B cell (primary cell): Measurements from ENCODE around the gene FAM53B. TPM values are rescaled to one million over a fixed set of nuclear protein-coding genes. Genes with fewer than 3 reads are reported as not detected.

Experiments used
- ATAC-seq: fragments of 200-7000 bp; cut with Tn5 transposase; one replicate; pipeline ENCODE4 v1.10.0; 2021; ENCODE audit warnings: low read depth, mild to moderate bottlenecking, moderate number of reproducible peaks, moderate library complexity
- CTCF ChIA-PET: fragments of 350-600 bp; sonication (Branson Sonifier 250); formaldehyde crosslinking; loops from one replicate; lab custom pipeline; 2021; ENCODE audit warnings: antibody characterized with exemption, inconsistent platforms; lab: Charles Lee
- POLR2A ChIA-PET: fragments of 350-600 bp; sonication (Branson Sonifier 250); formaldehyde crosslinking; loops from one replicate; lab custom pipeline; 2021; ENCODE audit warnings: antibody characterized with exemption; lab: Charles Lee
- DNase-seq: peaks from one replicate; pipeline ENCODE4 v3.0.0; 2013
- H2AFZ ChIP-seq: 2 replicates; pipeline ENCODE4 v1.6.1; 2012; ENCODE audit warnings: mild to moderate bottlenecking, low read depth, low read length; ENCODE audit not compliant: insufficient read depth, poor library complexity, severe bottlenecking
- H3K27ac ChIP-seq, 2 donors: 1 replicate in 1 of 2; 2 replicates in 1 of 2; pipeline ENCODE4 v1.5.1; 2012 to 2013; ENCODE audit warnings: low read length in 2 of 2, mild to moderate bottlenecking in 2 of 2, moderate library complexity in 1 of 2
- H3K27me3 ChIP-seq, 4 experiments: fragments of 200-600 bp in 1 of 4; sonication (generic) in 1 of 4; replicated peaks in 1 of 4; 1 replicate in 2 of 4; 2 replicates in 2 of 4; pipeline versions ENCODE4 v1.6.1 to v1.7.0; 2013 to 2016; ENCODE audit warnings: low read length in 3 of 4, mild to moderate bottlenecking in 2 of 4, mixed read lengths in 1 of 4, moderate library complexity in 1 of 4; ENCODE audit not compliant: insufficient read depth in 4 of 4, control insufficient read depth in 3 of 4; ENCODE audit errors: control extremely low read depth in 1 of 4
- H3K36me3 ChIP-seq, 2 experiments: replicated peaks in 1 of 2; 1 replicate in 1 of 2; 2 replicates in 1 of 2; pipeline versions ENCODE4 v1.6.1 to v1.7.1; 2013; ENCODE audit warnings: low read length in 1 of 2; ENCODE audit not compliant: insufficient read depth in 2 of 2, control insufficient read depth in 1 of 2; ENCODE audit errors: control extremely low read depth in 1 of 2, extremely low read depth in 1 of 2
- H3K4me1 ChIP-seq, 2 donors: fragments of 200-600 bp in 1 of 2; sonication (generic) in 1 of 2; 1 replicate in 1 of 2; 2 replicates in 1 of 2; pipeline versions ENCODE4 v1.5.1 to v1.6.1; 2013 to 2017; ENCODE audit warnings: low read length in 2 of 2; ENCODE audit not compliant: control insufficient read depth in 2 of 2, insufficient read depth in 2 of 2
- H3K4me2 ChIP-seq: replicated peaks from 2 replicates; pipeline ENCODE3; 2012; ENCODE audit warnings: mild to moderate bottlenecking, low read depth, low read length; ENCODE audit not compliant: poor library complexity, severe bottlenecking
- H3K4me3 ChIP-seq, 5 experiments: fragments of 200-600 bp in 1 of 5; sonication (generic) in 1 of 5; 1 replicate in 3 of 5; 2 replicates in 2 of 5; pipeline versions ENCODE4 v1.5.1 to v1.7.0; 2011 to 2016; ENCODE audit warnings: low read length in 4 of 5, mild to moderate bottlenecking in 4 of 5, low read depth in 2 of 5, control low read depth in 1 of 5, moderate library complexity in 1 of 5; ENCODE audit not compliant: insufficient read depth in 1 of 5; ENCODE audit errors: control extremely low read depth in 1 of 5, extremely low read depth in 1 of 5
- H3K79me2 ChIP-seq: fragments of 200-600 bp; sonication (generic); one replicate; pipeline ENCODE4 v1.6.0; 2016; ENCODE audit warnings: low read length; ENCODE audit not compliant: control insufficient read depth, insufficient read depth
- H3K9ac ChIP-seq: fragments of 200-600 bp; sonication (generic); 2 replicates; pipeline ENCODE4 v1.6.1; 2017; ENCODE audit warnings: mild to moderate bottlenecking, low read length, moderate library complexity
- H3K9me3 ChIP-seq, 3 donors: one replicate each; pipeline versions ENCODE4 v1.6.1 to v1.7.1; 2013; ENCODE audit warnings: low read length in 2 of 3; ENCODE audit not compliant: control insufficient read depth in 2 of 3, insufficient read depth in 1 of 3; ENCODE audit errors: control extremely low read depth in 1 of 3
- H4K20me1 ChIP-seq: 2 replicates; pipeline ENCODE4 v1.6.0; 2012; ENCODE audit warnings: mild to moderate bottlenecking, low read length; ENCODE audit not compliant: insufficient read depth, control insufficient read depth, poor library complexity, severe bottlenecking
- H3K27ac Mint-ChIP-seq: one replicate; pipeline ENCODE4 v1.8.0; 2021; ENCODE audit warnings: mixed read lengths
- H3K27me3 Mint-ChIP-seq: one replicate; pipeline ENCODE4 v1.8.0; 2021; ENCODE audit warnings: mixed read lengths
- H3K4me1 Mint-ChIP-seq: one replicate; pipeline ENCODE4 v1.8.0; 2021; ENCODE audit warnings: mixed read lengths
- H3K4me3 Mint-ChIP-seq: one replicate; pipeline ENCODE4 v1.8.0; 2021; ENCODE audit warnings: mixed read lengths
- H3K9me3 Mint-ChIP-seq: one replicate; pipeline ENCODE4 v1.8.0; 2022; ENCODE audit warnings: mixed read lengths; ENCODE audit not compliant: insufficient read depth
- CTCF ChIP-seq: fragments of 200-600 bp; IDR thresholded peaks from one replicate; pipeline ENCODE4 v1.8.0; 2022; ENCODE audit warnings: antibody characterized with exemption, mild to moderate bottlenecking
- EZH2 ChIP-seq: IDR thresholded peaks from 2 replicates; pipeline ENCODE4 v1.6.1; 2012; ENCODE audit warnings: borderline replicate concordance, low read depth, mild to moderate bottlenecking, moderate library complexity, low read length; ENCODE audit not compliant: insufficient read depth, poor library complexity, severe bottlenecking
- WGBS: methylation state at CpG from one replicate; pipeline ENCODE4 v1.1.5; 2013; ENCODE audit warnings: missing lambda C conversion rate; ENCODE audit not compliant: insufficient coverage; 5-methylcytosine and 5-hydroxymethylcytosine counted together
- intact Hi-C: fragments of 100-400 bp; cut with micrococcal nuclease; formaldehyde crosslinking; loops from one replicate; pipeline ENCODE4 v1.10.0; 2022
- polyA plus RNA-seq: library from polyadenylated mRNA; depleted of rRNA; stranded (reverse); fragments of >200 nt; gene quantifications from 2 replicates; pipeline ENCODE4 v1.2.3, GENCODE V29; 2012
- total RNA-seq, 2 donors: library from RNA; stranded (reverse); fragments of 120-200 nt in 1 of 2; gene quantifications; 1 replicate in 1 of 2; 2 replicates in 1 of 2; pipeline versions ENCODE4 v1.2.3 to v1.2.4, GENCODE V29; 2013 to 2022

Gene FAM53B
- total and polyA plus RNA-seq, 2 donors (not counting 1 experiment from before 2014, with no cell fraction given): 51.2 to 186 TPM

- Histone ChIP-seq H3K27me3 (no peaks in the 10 kb centered on the region), H3K4me1 (peaks cover 99 to 100% of the 10 kb centered on the region in 2 donors), H3K9ac (no peak overlapping the region), H3K79me2 (peaks cover 100% of the 10 kb centered on the region), H4K20me1 (peaks cover 34% of the 10 kb centered on the region), H2AFZ (no peak overlapping the region), H3K36me3 (peaks cover 0 to 55% of the 10 kb centered on the region in 2 experiments), H3K9me3 (peaks cover 0 to 4% (median 0%) of the 10 kb centered on the region in 3 donors), H3K4me3 (no peak overlapping the region), H3K27ac (peak overlapping the region; percentile 86 to 92), H3K4me2 (peak overlapping the region; percentile 69)
- Mint-ChIP-seq H3K4me1 (peaks cover 99% of the 10 kb centered on the region), H3K4me3 (no peak overlapping the region), H3K27me3 (no peaks in the 10 kb centered on the region), H3K27ac (peak overlapping the region; percentile 97), H3K9me3 (no peaks in the 10 kb centered on the region)
- ATAC-seq: no peak
- ChIA-PET POLR2A (interaction anchor here (2.6 kb wide), 1 partner anchor 98 kb away, joined by 7 read pairs; no protein-coding TSS in a partner anchor), CTCF (interaction anchor here (0.8 to 8.5 kb wide), 13 partner anchors 16 to 111 kb away, joined by 3 to 59 read pairs (median 4); no protein-coding TSS in a partner anchor)
- no peak for DNase-seq
- TF ChIP-seq EZH2 (no peak), CTCF (no peak)
- 97% methylated on average over 25 of the region's 30 CpGs for WGBS
- intact Hi-C loops: no loop called here
Measured at GRCh38 chr10:124643330-124644009, 100.7 kb downstream of the FAM53B start.

GRCh38 chr10:124642088-124642710, 102.0 kb downstream of the FAM53B start:
- H3K9ac ChIP-seq: peak overlapping the region; percentile 45
- CTCF ChIA-PET: interaction anchor here (0.8 to 8.5 kb wide), 7 partner anchors 22 to 110 kb away, joined by 3 to 59 read pairs (median 3); no protein-coding TSS in a partner anchor
- peaks cover 99 to 100% of the 10 kb centered on the region in 2 donors for H3K4me1 ChIP-seq
- H3K27ac ChIP-seq: peak overlapping the region; percentile 86 to 92
- ATAC-seq (no peak), DNase-seq (no peak)
- peaks cover 0 to 4% (median 0%) of the 10 kb centered on the region in 3 donors for H3K9me3 ChIP-seq
- POLR2A ChIA-PET: interaction anchor here (1.4 to 3.2 kb wide), 3 partner anchors 22 to 103 kb away, joined by 4 to 15 read pairs (median 7); no protein-coding TSS in a partner anchor
- peaks cover 100% of the 10 kb centered on the region for H3K79me2 ChIP-seq
- H2AFZ ChIP-seq: no peak overlapping the region
- no peak for TF ChIP-seq CTCF
- TF ChIP-seq EZH2: no peak
- H3K27me3 ChIP-seq: no peaks in the 10 kb centered on the region
- peaks cover 99% of the 10 kb centered on the region for H3K4me1 Mint-ChIP-seq
- peak overlapping the region; percentile 83 for H3K4me3 Mint-ChIP-seq
- peaks cover 0 to 54% of the 10 kb centered on the region in 2 experiments for H3K36me3 ChIP-seq
- peaks cover 37% of the 10 kb centered on the region for H4K20me1 ChIP-seq
- intact Hi-C loops: no loop called here
- no peaks in the 10 kb centered on the region for H3K27me3 Mint-ChIP-seq
- H3K4me3 ChIP-seq: no peak overlapping the region
- 81% methylated on average over 16 of the region's 20 CpGs for WGBS
- peak overlapping the region; percentile 69 for H3K4me2 ChIP-seq
- no peaks in the 10 kb centered on the region for H3K9me3 Mint-ChIP-seq
- H3K27ac Mint-ChIP-seq: peak overlapping the region; percentile 94
